ENCODE measurements around the gene SSTR3.

The SSTR3 gene

GRCh38 chr22:37225481-37225880, 13.2 kb upstream of the SSTR3 start:
- DNase-seq (ENCODE audit: low spot score) = no peak
- TF ChIP-seq CTCF (IDR thresholded peaks at IDR 0.05; ENCODE audit: extremely low read depth, missing control alignments) = no peak

DNA sequence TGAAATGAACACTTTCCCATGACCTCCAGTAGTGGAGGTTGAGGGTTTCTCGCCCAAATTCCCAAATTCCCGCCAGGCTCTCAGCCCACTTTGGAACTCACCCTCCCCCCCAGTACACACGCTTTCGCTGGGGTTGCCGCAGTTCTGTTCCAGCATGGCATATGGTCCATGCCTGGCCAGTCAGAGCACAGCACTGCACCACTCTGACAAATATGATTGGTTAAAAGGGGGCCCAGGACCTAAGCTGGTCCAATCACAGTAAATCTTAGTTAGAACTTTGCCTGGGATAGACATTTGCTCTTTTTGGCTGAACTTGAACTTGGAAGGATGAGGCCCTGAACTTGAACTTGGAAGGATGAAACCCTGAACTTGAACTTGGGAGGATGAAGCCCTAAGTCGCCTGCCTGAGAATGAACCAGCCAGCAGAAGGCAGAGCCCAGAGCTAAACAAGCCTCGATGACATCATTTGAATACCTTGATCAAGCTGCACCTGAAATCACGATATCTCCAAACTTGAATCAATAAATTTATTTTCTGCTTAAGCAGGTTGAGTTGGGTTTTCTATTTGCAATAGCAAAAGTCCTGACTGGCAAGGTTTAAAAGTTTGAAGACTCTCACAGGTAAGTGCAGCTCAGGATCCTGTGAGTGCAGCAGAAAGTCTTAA, 12.6 kb upstream of the SSTR3 start:
- DNase-seq (ENCODE audit: low spot score) = no peak
- TF ChIP-seq CTCF (IDR thresholded peaks at IDR 0.05; ENCODE audit: extremely low read depth, missing control alignments) = no peak

GRCh38 chr22:37223965-37224551, 11.8 kb upstream of the SSTR3 start:
- DNase-seq (ENCODE audit: low spot score) = peak; percentile 71
- no peak for TF ChIP-seq CTCF (IDR thresholded peaks at IDR 0.05; ENCODE audit: extremely low read depth, missing control alignments)

GRCh38 chr22:37222440-37222971, 10.2 kb upstream of the SSTR3 start:
- DNase-seq (ENCODE audit: low spot score) = no peak
- no peak for TF ChIP-seq CTCF (IDR thresholded peaks at IDR 0.05; ENCODE audit: extremely low read depth, missing control alignments)

GRCh38 chr22:37221424-37222333, 9.4 kb upstream of the SSTR3 start:
- TF ChIP-seq CTCF (IDR thresholded peaks at IDR 0.05; ENCODE audit: extremely low read depth, missing control alignments) = no peak

DNA sequence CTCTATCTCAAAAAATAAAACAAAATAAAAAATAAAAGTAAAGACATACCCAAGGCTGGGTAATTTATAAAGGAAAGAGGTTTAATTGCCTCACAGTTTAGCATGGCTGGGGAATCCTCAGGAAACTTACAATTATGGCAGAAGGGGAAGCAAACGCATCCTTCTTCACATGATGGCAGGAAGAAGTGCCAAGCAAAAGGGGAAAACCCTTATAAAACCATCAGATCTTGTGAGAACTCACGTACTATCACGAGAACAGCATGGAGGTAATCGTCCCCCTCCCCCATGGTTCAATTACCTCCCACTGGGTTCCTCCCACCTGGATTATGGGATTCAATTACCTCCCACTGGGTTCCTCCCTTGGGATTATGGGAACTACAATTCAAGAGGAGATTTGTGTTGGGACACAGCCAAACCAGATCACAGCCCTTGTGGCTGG, 8.3 kb upstream of the SSTR3 start:
- no peak for TF ChIP-seq CTCF (IDR thresholded peaks at IDR 0.05; ENCODE audit: extremely low read depth, missing control alignments)
- no peak for DNase-seq (ENCODE audit: low spot score)

More at GRCh38 chr22:37221424-37222333, 9.4 kb upstream of the SSTR3 start:
- no peak for DNase-seq (ENCODE audit: low spot score)
